Spleen (tissue), 11 donors: ENCODE data around the gene ADH5. TPM values are rescaled to one million over a fixed set of nuclear protein-coding genes. Genes with fewer than 3 reads are reported as not detected.

ENCODE experiments used
- DNase-seq: peaks from one replicate; pipeline ENCODE4 v3.0.0-alpha.2; 2020
- H3K27ac ChIP-seq, 8 donors: fragments of 200-600 bp; sonication (generic) in 7 of 8; 1 replicate in 4 of 8; 2 replicates in 4 of 8; pipeline versions ENCODE4 v1.5.0 to v1.8.0; 2016 to 2021; ENCODE audit warnings: inconsistent platforms in 4 of 8, mild to moderate bottlenecking in 4 of 8, moderate library complexity in 1 of 8
- H3K27me3 ChIP-seq, 7 donors: fragments of 200-600 bp; sonication (generic) in 6 of 7; replicated peaks in 1 of 7; 1 replicate in 4 of 7; 2 replicates in 3 of 7; pipeline versions ENCODE4 v1.5.0 to v1.8.0; 2016 to 2021; ENCODE audit warnings: inconsistent platforms in 3 of 7, mild to moderate bottlenecking in 1 of 7
- H3K36me3 ChIP-seq, 6 donors: fragments of 200-600 bp; sonication (generic) in 5 of 6; 1 replicate in 4 of 6; 2 replicates in 2 of 6; pipeline versions ENCODE4 v1.5.0 to v1.8.0; 2016 to 2021; ENCODE audit warnings: inconsistent platforms in 2 of 6
- H3K4me1 ChIP-seq, 6 donors: fragments of 200-600 bp; sonication (generic) in 5 of 6; 1 replicate in 3 of 6; 2 replicates in 3 of 6; pipeline versions ENCODE4 v1.5.0 to v1.8.0; 2016 to 2021; ENCODE audit warnings: inconsistent platforms in 3 of 6
- H3K4me3 ChIP-seq, 8 donors: fragments of 200-600 bp; sonication (generic) in 7 of 8; 1 replicate in 4 of 8; 2 replicates in 4 of 8; pipeline versions ENCODE4 v1.5.0 to v1.8.0; 2016 to 2021; ENCODE audit warnings: inconsistent platforms in 4 of 8, mild to moderate bottlenecking in 4 of 8, moderate library complexity in 2 of 8
- H3K9me3 ChIP-seq, 8 donors: fragments of 200-600 bp; sonication (generic) in 7 of 8; 1 replicate in 4 of 8; 2 replicates in 4 of 8; pipeline versions ENCODE4 v1.5.0 to v1.8.0; 2016 to 2021; ENCODE audit warnings: inconsistent platforms in 4 of 8
- CTCF ChIP-seq, 11 experiments: fragments of 200-600 bp in 7 of 11; fragments of 450-650 bp in 4 of 11; sonication (generic) in 4 of 11; IDR thresholded peaks in 8 of 11; conservative IDR thresholded peaks in 3 of 11; 1 replicate in 7 of 11; 2 replicates in 4 of 11; pipeline versions ENCODE4 v1.4.0 to v1.8.0; 2016 to 2021; ENCODE audit warnings: antibody characterized with exemption in 11 of 11, inconsistent platforms in 4 of 11, mild to moderate bottlenecking in 1 of 11
- POLR2A ChIP-seq, 3 donors: fragments of 450-650 bp; IDR thresholded peaks; one replicate each; pipeline ENCODE4 v1.5.1; 2017; ENCODE audit warnings: antibody characterized with exemption in 3 of 3, mild to moderate bottlenecking in 1 of 3
- POLR2AphosphoS5 ChIP-seq, 3 donors: sonication (generic); formaldehyde crosslinking; IDR thresholded peaks; one replicate each; pipeline ENCODE4 v1.5.1; 2017; ENCODE audit warnings: antibody characterized with exemption in 3 of 3
- WGBS, 5 donors: extraction: QIAGEN DNeasy Blood & Tissue Kit in 3 of 5; methylation state at CpG; one replicate each; pipeline versions ENCODE4 v1.1.5 to v1.1.7; 2013 to 2018; 5-methylcytosine and 5-hydroxymethylcytosine counted together
- intact Hi-C: fragments of 100-400 bp; cut with DNase I; formaldehyde crosslinking; loops from one replicate; pipeline ENCODE4 v1.15.0; 2023; ENCODE audit warnings: low total_unique reads
- polyA plus RNA-seq, 3 donors: library from polyadenylated mRNA; stranded (reverse); fragments of 200-250 nt; gene quantifications; one replicate each; pipeline ENCODE4 v1.2.1, GENCODE V29; 2013
- total RNA-seq, 7 donors: library from RNA; depleted of rRNA in 3 of 7; stranded (reverse); fragments of >200 nt in 3 of 7; fragmentation: NEBNext Ultra II Directional in 4 of 7; extraction: Animal tissue kit (Norgen Biotek cat#: 25700) in 4 of 7; gene quantifications; one replicate each; pipeline versions ENCODE4 v1.1.0 to v1.2.1, GENCODE V29; 2016 to 2021
- donor health status: healthy with polysubstance abuse.
- donor health status: DM: no; HTN: no; CAD: no; lungs with moderate emphysema.
- donor health status: DM: no; HTN: no; CAD: no.
- donor health status: Bipolar disorder and iron deficiency.
- donor health status: healthy.
- donor health status: DM: no; HTN: no; CAD: no.
- donor health status: DM: yes; HTN: yes; CAD: no.

ADH5 gene
- total and polyA plus RNA-seq, 10 donors = 54.2 to 93.1 (median 74.4) TPM

GRCh38 chr4:99078336-99078735 is 10.3 kb downstream of the ADH5 start:
- intact Hi-C loops = no loop called here
- peaks cover 0 to 13% (median 0%) of the 10 kb centered on the region in 6 donors for H3K4me1 ChIP-seq
- no peak for TF ChIP-seq POLR2AphosphoS5 (IDR thresholded peaks at IDR 0.05)
- no peak overlapping the region for H3K4me3 ChIP-seq
- 85 to 98% (median 92%) methylated on average over 5 of the region's 5 CpGs for WGBS, 5 donors
- no peaks in the 10 kb centered on the region for H3K9me3 ChIP-seq
- no peak for DNase-seq
- H3K27me3 ChIP-seq = no peaks in the 10 kb centered on the region
- H3K27ac ChIP-seq = no peak overlapping the region
- peaks cover 0 to 100% (median 98%) of the 10 kb centered on the region in 6 donors for H3K36me3 ChIP-seq

GRCh38 chr4:99077177-99077576 is 11.4 kb downstream of the ADH5 start:
- no peak overlapping the region for H3K27ac ChIP-seq
- no peaks in the 10 kb centered on the region for H3K9me3 ChIP-seq
- no peak for TF ChIP-seq POLR2AphosphoS5 (IDR thresholded peaks at IDR 0.05)
- no peak for TF ChIP-seq POLR2A (IDR thresholded peaks at IDR 0.05)
- no peak for TF ChIP-seq CTCF (IDR thresholded peaks at IDR 0.05 in 8 of 11, conservative IDR thresholded peaks at IDR 0.05 in 3 of 11)
- peaks cover 0 to 2% (median 0%) of the 10 kb centered on the region in 6 donors for H3K4me1 ChIP-seq
- 90 to 97% (median 95%) methylated on average over 4 of the region's 4 CpGs for WGBS, 5 donors
- H3K36me3 ChIP-seq = peaks cover 0 to 100% (median 98%) of the 10 kb centered on the region in 6 donors
- no peak overlapping the region for H3K4me3 ChIP-seq
- intact Hi-C loops = no loop called here
- DNase-seq = no peak
- H3K27me3 ChIP-seq = no peaks in the 10 kb centered on the region

GRCh38 chr4:99076292-99076976 is 12.2 kb downstream of the ADH5 start:
- H3K9me3 ChIP-seq = no peaks in the 10 kb centered on the region
- no peak for DNase-seq
- WGBS, 5 donors = 92 to 97% (median 94%) methylated on average over 5 of the region's 5 CpGs
- H3K4me3 ChIP-seq = no peak overlapping the region
- peaks cover 0 to 100% (median 94%) of the 10 kb centered on the region in 6 donors for H3K36me3 ChIP-seq
- no peaks in the 10 kb centered on the region for H3K27me3 ChIP-seq
- no peak overlapping the region for H3K27ac ChIP-seq
- intact Hi-C loops = no loop called here
- no peaks in the 10 kb centered on the region for H3K4me1 ChIP-seq
- TF ChIP-seq POLR2AphosphoS5 (IDR thresholded peaks at IDR 0.05) (no peak), CTCF (IDR thresholded peaks at IDR 0.05 in 8 of 11, conservative IDR thresholded peaks at IDR 0.05 in 3 of 11) (no peak), POLR2A (IDR thresholded peaks at IDR 0.05) (no peak)

GRCh38 chr4:99074816-99075215 is 13.8 kb downstream of the ADH5 start:
- Histone ChIP-seq H3K36me3 (peaks cover 0 to 100% (median 86%) of the 10 kb centered on the region in 6 donors), H3K27me3 (no peaks in the 10 kb centered on the region), H3K4me1 (no peaks in the 10 kb centered on the region), H3K9me3 (no peaks in the 10 kb centered on the region), H3K4me3 (no peak overlapping the region), H3K27ac (no peak overlapping the region)
- intact Hi-C loops = no loop called here
- DNase-seq = no peak
- TF ChIP-seq CTCF (IDR thresholded peaks at IDR 0.05 in 8 of 11, conservative IDR thresholded peaks at IDR 0.05 in 3 of 11) = no peak
- TF ChIP-seq POLR2AphosphoS5 (IDR thresholded peaks at IDR 0.05) = no peak
- WGBS, 5 donors = 79 to 93% (median 85%) methylated on average over 7 of the region's 7 CpGs
